Measurements from ENCODE around the gene YAE1.

- no peak for TF ChIP-seq CTCF (IDR thresholded peaks at IDR 0.05; ENCODE audit: insufficient read depth, low read length, poor library complexity, severe bottlenecking)
- TF ChIP-seq EZH2phosphoT487 (conservative IDR thresholded peaks at IDR 0.05; ENCODE audit: low read length): no peak
These were observed 39.5 kb upstream of the YAE1 start for GRCh38 chr7:39526666-39527065.

Data from SU-DHL-6 (cell line).